WERI-Rb-1 (cell line): ENCODE results near the gene EYS.

ENCODE experiments used
- DNase-seq: peaks from one replicate; pipeline ENCODE4 v3.0.0-alpha.2; 2020
- H3K27ac ChIP-seq: fragments of 250-450 bp; sonication (Bioruptor Pico); 2 replicates; pipeline ENCODE4 v1.5.1; 2020; ENCODE audit warnings: mild to moderate bottlenecking, moderate library complexity
- H3K27me3 ChIP-seq: fragments of 250-450 bp; sonication (Bioruptor Pico); 2 replicates; pipeline ENCODE4 v1.5.1; 2021; ENCODE audit warnings: mild to moderate bottlenecking, low read depth, moderate library complexity; ENCODE audit not compliant: insufficient read depth, severe bottlenecking
- H3K36me3 ChIP-seq: fragments of 250-450 bp; sonication (Bioruptor Pico); 2 replicates; pipeline ENCODE4 v1.5.1; 2020; ENCODE audit warnings: mild to moderate bottlenecking, moderate library complexity
- H3K4me3 ChIP-seq: 2 replicates; pipeline ENCODE4 v1.5.1; 2011; ENCODE audit warnings: low read depth, mild to moderate bottlenecking, control low read depth, low read length
- H3K9me3 ChIP-seq: fragments of 250-450 bp; sonication (Bioruptor Pico); 2 replicates; pipeline ENCODE4 v1.5.1; 2021; ENCODE audit warnings: mild to moderate bottlenecking, moderate library complexity; ENCODE audit not compliant: severe bottlenecking
- CTCF ChIP-seq: IDR thresholded peaks from 2 replicates; pipeline ENCODE4 v1.5.1; 2011; ENCODE audit warnings: low read depth, mild to moderate bottlenecking, control low read depth, inconsistent platforms, low read length

Gene EYS

DNA sequence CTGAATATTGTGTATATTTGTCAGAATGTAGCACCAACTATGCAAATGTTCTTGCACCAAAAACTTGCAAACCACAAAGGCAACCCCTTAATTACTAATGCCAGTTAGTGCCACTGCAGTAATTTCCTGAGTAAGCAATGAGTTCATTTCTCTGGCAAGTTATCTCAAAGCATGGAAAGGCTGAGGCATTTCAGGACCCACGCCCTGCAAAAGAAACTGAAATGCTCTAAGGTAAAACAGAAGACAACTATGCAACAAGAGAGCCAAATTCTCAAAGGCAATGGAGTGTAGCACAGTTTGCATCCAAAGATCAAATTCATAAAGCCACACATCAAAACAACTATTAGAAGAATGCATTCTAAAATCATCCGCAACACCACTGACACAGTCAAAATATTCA is 994.4 kb downstream of the EYS start:
- DNase-seq = no peak
- H3K36me3 ChIP-seq = no peaks in the 10 kb centered on the region
- H3K9me3 ChIP-seq = no peaks in the 10 kb centered on the region
- no peak overlapping the region for H3K4me3 ChIP-seq
- H3K27me3 ChIP-seq = no peaks in the 10 kb centered on the region
- no peak for TF ChIP-seq CTCF
- no peak overlapping the region for H3K27ac ChIP-seq

DNA sequence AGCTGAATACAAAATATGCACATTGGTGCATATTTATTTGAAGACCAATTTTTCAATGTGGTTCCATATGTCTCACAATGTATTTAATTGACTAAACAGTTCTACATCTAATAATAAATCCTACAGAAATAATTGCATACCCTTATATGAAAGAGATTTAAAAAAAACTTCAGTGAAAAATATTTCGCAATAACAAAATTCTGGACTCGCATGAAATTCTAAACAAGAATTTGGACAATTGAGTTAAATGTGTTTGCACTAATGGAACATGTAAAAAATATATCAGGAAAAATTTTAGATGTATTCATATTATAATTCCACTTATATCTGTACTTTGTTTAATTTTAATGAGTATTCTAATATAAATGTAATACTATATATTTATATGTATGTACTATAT is 1003.1 kb downstream of the EYS start:
- no peaks in the 10 kb centered on the region for H3K27me3 ChIP-seq
- no peak overlapping the region for H3K27ac ChIP-seq
- H3K4me3 ChIP-seq = no peak overlapping the region
- H3K36me3 ChIP-seq = no peaks in the 10 kb centered on the region
- no peak for TF ChIP-seq CTCF
- no peak for DNase-seq
- H3K9me3 ChIP-seq = no peaks in the 10 kb centered on the region

GRCh38 chr6:64696053-64696452 is 1011.0 kb downstream of the EYS start:
- no peak for TF ChIP-seq CTCF
- no peaks in the 10 kb centered on the region for H3K27me3 ChIP-seq
- no peak overlapping the region for H3K27ac ChIP-seq
- no peak overlapping the region for H3K4me3 ChIP-seq
- no peak for DNase-seq
- H3K36me3 ChIP-seq = no peaks in the 10 kb centered on the region
- H3K9me3 ChIP-seq = no peaks in the 10 kb centered on the region

DNA sequence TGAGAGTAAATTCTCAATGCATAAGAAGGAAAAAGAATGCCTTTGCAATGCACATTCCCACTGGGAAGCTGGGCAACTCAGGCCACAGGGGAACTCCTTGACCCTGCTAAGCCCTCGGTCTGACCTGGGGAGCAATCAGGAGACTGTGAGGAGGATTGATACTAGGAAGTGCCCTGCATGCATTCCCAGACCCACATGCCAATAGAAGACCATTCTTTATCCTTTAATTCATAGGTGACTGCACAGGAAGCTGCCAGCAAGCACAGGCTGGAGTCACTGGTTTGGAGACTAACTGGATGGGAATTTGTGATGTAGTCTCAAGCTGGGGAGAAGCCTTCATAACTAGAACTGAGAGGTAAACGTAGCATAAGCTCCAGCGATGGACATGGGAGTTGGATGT is 1012.7 kb downstream of the EYS start:
- no peak overlapping the region for H3K4me3 ChIP-seq
- no peaks in the 10 kb centered on the region for H3K9me3 ChIP-seq
- H3K27ac ChIP-seq = no peak overlapping the region
- no peaks in the 10 kb centered on the region for H3K36me3 ChIP-seq
- no peaks in the 10 kb centered on the region for H3K27me3 ChIP-seq
- TF ChIP-seq CTCF = no peak
- no peak for DNase-seq

DNA sequence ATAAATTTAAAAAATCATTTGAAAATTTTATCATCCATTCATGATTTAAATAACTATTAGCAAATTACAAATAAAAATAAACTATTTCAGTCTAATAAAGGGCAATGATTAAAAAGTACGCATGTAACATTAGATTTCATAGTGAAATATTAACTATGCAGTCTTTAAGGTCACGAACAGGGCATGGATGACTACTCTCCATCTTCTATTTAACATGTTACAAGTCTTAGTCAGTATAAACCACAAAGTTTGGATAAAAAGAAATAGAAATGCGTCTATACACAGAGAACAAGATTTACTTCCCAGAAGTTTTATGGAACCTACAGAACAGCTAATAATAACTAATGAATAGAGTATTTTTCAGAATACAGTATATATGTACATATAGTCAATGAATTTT is 1016.0 kb downstream of the EYS start:
- no peak overlapping the region for H3K4me3 ChIP-seq
- no peaks in the 10 kb centered on the region for H3K27me3 ChIP-seq
- H3K9me3 ChIP-seq = no peaks in the 10 kb centered on the region
- DNase-seq = no peak
- TF ChIP-seq CTCF = no peak
- H3K27ac ChIP-seq = no peak overlapping the region
- no peaks in the 10 kb centered on the region for H3K36me3 ChIP-seq

- no peak for TF ChIP-seq CTCF
Observed at GRCh38 chr6:64685401-64685800, 1021.6 kb downstream of the EYS start.

More at GRCh38 chr6:64685401-64685800, 1021.6 kb downstream of the EYS start:
- Histone ChIP-seq H3K27me3 (no peaks in the 10 kb centered on the region), H3K9me3 (no peaks in the 10 kb centered on the region), H3K36me3 (no peaks in the 10 kb centered on the region), H3K4me3 (no peak overlapping the region), H3K27ac (no peak overlapping the region)
- DNase-seq = no peak
